ENCODE measurements around the gene RERE. TPM values are rescaled to one million over a fixed set of nuclear protein-coding genes. Genes with fewer than 3 reads are reported as not detected.
A peak's percentile ranks its signal among the peaks of the same experiment; 100 is the strongest.

Gene RERE
- total RNA-seq, 3 donors from 2014 or later = 99.5 to 204 (median 174) TPM

- peaks cover 24% of the 10 kb centered on the region for H3K4me1 ChIP-seq (ENCODE audit: low read depth)
- TF ChIP-seq CTCF (IDR thresholded peaks at IDR 0.05) = no peak
- ATAC-seq (no peak), DNase-seq (no peak)
- intact Hi-C loops (cut with DNase I, micrococcal nuclease) = no loop called here
- H3K36me3 ChIP-seq (ENCODE audit: low read depth) = no peaks in the 10 kb centered on the region
- H3K4me3 ChIP-seq = no peak overlapping the region
- no peaks in the 10 kb centered on the region for H3K9me3 ChIP-seq
These were observed 441.0 kb downstream of the RERE start for GRCh38 chr1:8376358-8376840.

- no peaks in the 10 kb centered on the region for H3K36me3 ChIP-seq (ENCODE audit: low read depth)
- ATAC-seq (peak; percentile 61), DNase-seq (peak in 1 of 3 donors; percentile 66)
- intact Hi-C loops (cut with DNase I, micrococcal nuclease) = no loop called here
- no peaks in the 10 kb centered on the region for H3K9me3 ChIP-seq
- no peak overlapping the region for H3K4me3 ChIP-seq
- H3K4me1 ChIP-seq (ENCODE audit: low read depth) = peaks cover 26% of the 10 kb centered on the region
- no peak for TF ChIP-seq CTCF (IDR thresholded peaks at IDR 0.05)
These were observed 442.6 kb downstream of the RERE start for GRCh38 chr1:8374812-8375211.

GRCh38 chr1:8374356-8374755, 443.1 kb downstream of the RERE start:
- Histone ChIP-seq H3K4me3 (no peak overlapping the region), H3K9me3 (no peaks in the 10 kb centered on the region), H3K36me3 (ENCODE audit: low read depth) (no peaks in the 10 kb centered on the region), H3K4me1 (ENCODE audit: low read depth) (peaks cover 23% of the 10 kb centered on the region)
- DNase-seq (no peak), ATAC-seq (no peak)
- intact Hi-C loops (cut with DNase I, micrococcal nuclease) = no loop called here
- no peak for TF ChIP-seq CTCF (IDR thresholded peaks at IDR 0.05)

- DNase-seq = peak in 2 of 3 donors; percentile 29 to 41
- intact Hi-C loops (cut with DNase I, micrococcal nuclease) = no loop called here
These were observed 443.7 kb downstream of the RERE start for GRCh38 chr1:8373581-8374241.

GRCh38 chr1:8373125-8373524, 444.3 kb downstream of the RERE start:
- H3K4me1 ChIP-seq (ENCODE audit: low read depth) = peaks cover 11% of the 10 kb centered on the region
- no peaks in the 10 kb centered on the region for H3K36me3 ChIP-seq (ENCODE audit: low read depth)
- TF ChIP-seq CTCF (IDR thresholded peaks at IDR 0.05) = no peak
- H3K4me3 ChIP-seq = no peak overlapping the region
- H3K9me3 ChIP-seq = no peaks in the 10 kb centered on the region
- intact Hi-C loops (cut with DNase I, micrococcal nuclease) = no loop called here
- DNase-seq = no peak
- no peak for ATAC-seq

More at GRCh38 chr1:8373581-8374241, 443.7 kb downstream of the RERE start:
- no peaks in the 10 kb centered on the region for H3K36me3 ChIP-seq (ENCODE audit: low read depth)
- no peak overlapping the region for H3K4me3 ChIP-seq
- no peak for TF ChIP-seq CTCF (IDR thresholded peaks at IDR 0.05)
- H3K9me3 ChIP-seq = no peaks in the 10 kb centered on the region
- ATAC-seq = peak; percentile 41
- H3K4me1 ChIP-seq (ENCODE audit: low read depth) = peaks cover 16% of the 10 kb centered on the region

All from mucosa of descending colon (tissue), 3 donors.